K562 (cell line): Measurements from ENCODE around the gene IPO8. TPM values are rescaled to one million over a fixed set of nuclear protein-coding genes. Genes with fewer than 3 reads are reported as not detected.

Source experiments
- ATAC-seq: fragments of 200-7000 bp; cut with Tn5 transposase; 3 replicates; pipeline ENCODE4 v1.9.1; 2020; ENCODE audit warnings: moderate library complexity
- BruUV-seq: library from RNA; stranded (reverse); fragments of 400-500 nt; replicated peaks from 2 replicates; lab custom pipeline; 2021; lab: Mats Ljungman, UMichigan
- CTCF ChIA-PET: fragments of 300-600 bp; formaldehyde crosslinking; extraction: SDS; loops from one replicate; lab custom pipeline; 2021; ENCODE audit warnings: low intra/inter-chr PET ratio; lab: Yijun Ruan, JAX
- POLR2A ChIA-PET: fragments of 300-600, 350-650 bp; sonication (Branson Sonifier 250); formaldehyde crosslinking; extraction: SDS; loops from one replicate; lab custom pipeline; 2021; ENCODE audit warnings: antibody characterized with exemption, inconsistent platforms; lab: Yijun Ruan, JAX
- DNase-seq, 4 experiments: peaks; one replicate each; pipeline versions ENCODE4 v3.0.0 to v3.0.0-alpha.2; 2011 to 2018; ENCODE audit warnings: low spot score in 3 of 4, mixed read lengths in 3 of 4; ENCODE audit errors: extremely low read depth in 1 of 4
- FAIRE-seq: peaks from 2 replicates; lab custom pipeline; 2011; peaks lifted over from hg19 to GRCh38; lab: Jason Lieb, UNC
- H2AFZ ChIP-seq: 2 replicates; pipeline ENCODE4 v1.6.0; 2011; ENCODE audit warnings: low read depth, low read length, control low read depth, inconsistent platforms
- H3K27ac ChIP-seq: fragments of 200-600 bp; 3 replicates; pipeline ENCODE4 v1.8.0; 2011; ENCODE audit warnings: low read depth, mild to moderate bottlenecking, control low read depth, inconsistent platforms, low read length, moderate library complexity, mixed read lengths; ENCODE audit errors: extremely low read depth
- H3K27me3 ChIP-seq, 2 experiments: fragments of 300-600 bp in 1 of 2; 2 replicates in 1 of 2; 3 replicates in 1 of 2; pipeline versions ENCODE4 v1.6.0 to v1.8.0; 2011; ENCODE audit warnings: inconsistent platforms in 2 of 2, low read length in 2 of 2, mild to moderate bottlenecking in 1 of 2, mixed read lengths in 1 of 2, moderate library complexity in 1 of 2; ENCODE audit not compliant: control insufficient read depth in 2 of 2, insufficient read depth in 2 of 2
- H3K36me3 ChIP-seq: fragments of 300-600 bp; 3 replicates; pipeline ENCODE4 v1.8.0; 2011; ENCODE audit warnings: mild to moderate bottlenecking, low read length, inconsistent platforms; ENCODE audit not compliant: control insufficient read depth, insufficient read depth
- H3K4me1 ChIP-seq, 2 experiments: fragments of 200-600 bp in 1 of 2; replicated peaks in 1 of 2; 2 replicates in 1 of 2; 3 replicates in 1 of 2; pipeline versions ENCODE4 v1.5.1 to v1.8.0; 2011; ENCODE audit warnings: inconsistent platforms in 2 of 2, low read length in 2 of 2, mild to moderate bottlenecking in 1 of 2, mixed read lengths in 1 of 2, moderate library complexity in 1 of 2; ENCODE audit not compliant: control insufficient read depth in 2 of 2, insufficient read depth in 2 of 2
- H3K4me2 ChIP-seq: 2 replicates; pipeline ENCODE4 v1.6.1; 2011; ENCODE audit warnings: low read length, control low read depth, inconsistent platforms, mixed read lengths; ENCODE audit not compliant: insufficient read depth
- H3K4me3 ChIP-seq: fragments of 200-600 bp; sonication (generic), shearing (Covaris generic); 2 replicates; pipeline ENCODE4 v1.5.1; 2016; ENCODE audit warnings: control low read depth, inconsistent platforms
- H3K79me2 ChIP-seq: fragments of 200-600 bp; 3 replicates; pipeline ENCODE4 v1.8.0; 2011; ENCODE audit warnings: low read length, inconsistent platforms; ENCODE audit not compliant: control insufficient read depth, insufficient read depth
- H3K9ac ChIP-seq, 2 experiments: 2 replicates each; pipeline versions ENCODE4 v1.6.0 to v1.6.1; 2011; ENCODE audit warnings: low read depth in 2 of 2, low read length in 2 of 2, control low read depth in 1 of 2, inconsistent platforms in 1 of 2, mild to moderate bottlenecking in 1 of 2, mixed read lengths in 1 of 2; ENCODE audit not compliant: insufficient read depth in 1 of 2
- H3K9me1 ChIP-seq: one replicate; pipeline ENCODE4 v1.6.0; 2011; ENCODE audit warnings: inconsistent platforms, mild to moderate bottlenecking, low read length, moderate library complexity; ENCODE audit not compliant: control insufficient read depth, insufficient read depth
- H3K9me3 ChIP-seq: replicated peaks from 2 replicates; pipeline ENCODE4 v1.5.1; 2011; ENCODE audit warnings: low read depth, low read length, inconsistent platforms; ENCODE audit not compliant: control insufficient read depth, insufficient read depth
- H4K20me1 ChIP-seq: replicated peaks from 2 replicates; pipeline ENCODE4 v1.6.1; 2011; ENCODE audit warnings: low read length, inconsistent platforms, mixed read lengths; ENCODE audit not compliant: control insufficient read depth, insufficient read depth
- MBD2 ChIP-seq: sonication (generic); IDR thresholded peaks from 2 replicates; pipeline ENCODE4 v1.6.1; 2016; ENCODE audit warnings: low read depth, borderline replicate concordance
- OTX1 ChIP-seq: fragments of 450-650 bp; formaldehyde crosslinking; IDR thresholded peaks from 2 replicates; pipeline ENCODE4 v1.4.0; 2022; ENCODE audit warnings: mild to moderate bottlenecking
- PTBP1 ChIP-seq: fragments of 200-400 bp; formaldehyde crosslinking; IDR thresholded peaks from 2 replicates; pipeline ENCODE4 v1.6.1; 2017; ENCODE audit warnings: low read depth, low read length
- YY1 ChIP-seq, 3 experiments: IDR thresholded peaks; 2 replicates each; pipeline ENCODE4 v1.6.1; 2011; ENCODE audit warnings: low read length in 2 of 3, mild to moderate bottlenecking in 2 of 3, moderate library complexity in 2 of 3, borderline replicate concordance in 1 of 3, control low read depth in 1 of 3, low read depth in 1 of 3; ENCODE audit not compliant: insufficient read depth in 3 of 3, insufficient replicate concordance in 2 of 3, control insufficient read depth in 1 of 3, insufficient read length in 1 of 3; ENCODE audit errors: extremely low read depth in 1 of 3
- ZBTB17 ChIP-seq: fragments of 450-650 bp; formaldehyde crosslinking; IDR thresholded peaks from 2 replicates; pipeline ENCODE4 v1.4.0; 2020; ENCODE audit warnings: mild to moderate bottlenecking
- ZKSCAN1 ChIP-seq: fragments of 150-350 bp; IDR thresholded peaks from 2 replicates; pipeline ENCODE4 v1.6.1; 2016; ENCODE audit warnings: low read depth, low read length
- ZNF133 ChIP-seq: fragments of 250-450 bp; sonication (Bioruptor Pico); IDR thresholded peaks from 2 replicates; pipeline ENCODE4 v1.4.0; 2020; ENCODE audit warnings: mild to moderate bottlenecking
- ZNF253 ChIP-seq: fragments of 250-450 bp; sonication (Bioruptor Pico); conservative IDR thresholded peaks from 2 replicates; pipeline ENCODE4 v1.6.1; 2021; ENCODE audit warnings: mild to moderate bottlenecking
- WGBS: fragments of 100-300 bp; shearing (Covaris generic); methylation state at CpG from one replicate; pipeline ENCODE4 v1.1.6; 2016; ENCODE audit warnings: low coverage, mixed read lengths; ENCODE audit not compliant: insufficient coverage; ENCODE audit errors: missing lambda C conversion rate; 5-methylcytosine and 5-hydroxymethylcytosine counted together
- in situ Hi-C: fragments of 300-500 bp; cut with MboI; formaldehyde crosslinking; loops from 4 replicates; pipeline ENCODE4 v1.15.0; 2018; ENCODE audit warnings: inconsistent platforms, mixed read lengths
- intact Hi-C: fragments of 100-400 bp; cut with micrococcal nuclease; formaldehyde crosslinking; loops from 2 replicates; pipeline ENCODE4 v1.14.2; 2022
- polyA plus RNA-seq, 8 experiments: library from polyadenylated mRNA; depleted of rRNA in 4 of 8; stranded (reverse) in 5 of 8; unstranded in 3 of 8; fragments of >200 nt; fragmentation: Nextera tagmentation in 2 of 8; fragmentation: Illumina TruSeq in 1 of 8; extraction: Ambion mirVana in 2 of 8; extraction: Trizol in 1 of 8; gene quantifications; 2 replicates each; pipeline versions ENCODE4 v1.2.1 to v1.2.3, GENCODE V29; 2011 to 2014; ENCODE audit warnings: inconsistent platforms in 1 of 8, missing spikeins in 1 of 8
- total RNA-seq, 7 experiments: library from RNA; depleted of rRNA in 6 of 7; stranded (reverse); fragments of >200 nt in 6 of 7; fragmentation: Illumina TruSeq in 2 of 7; extraction: Trizol in 2 of 7; gene quantifications; 2 replicates each; pipeline versions ENCODE4 v1.2.1 to v1.2.3, GENCODE V29; 2011 to 2021; ENCODE audit warnings: low replicate concordance in 1 of 7
- TF ChIP-seq, protein P1 (sequence below): fragments of 450-650 bp; IDR thresholded peaks from 2 replicates; pipeline ENCODE4 v1.6.1; 2016; ENCODE audit warnings: antibody characterized with exemption
- TF ChIP-seq, protein P2 (sequence below), 2 experiments: fragments of 450-650 bp in 1 of 2; sonication (generic) in 1 of 2; formaldehyde crosslinking in 1 of 2; IDR thresholded peaks in 1 of 2; conservative IDR thresholded peaks in 1 of 2; 2 replicates each; pipeline versions ENCODE4 v1.6.1 to v1.8.1; 2016 to 2023; ENCODE audit warnings: mild to moderate bottlenecking in 2 of 2, moderate library complexity in 2 of 2, inconsistent platforms in 1 of 2, missing genetic modification reagents in 1 of 2

Gene IPO8
- total and polyA plus RNA-seq, 9 of the 15 experiments (the other 6 are each of a cell fraction or from before 2014, with no cell fraction given): 6.5 to 39.6 (median 24.7) TPM

DNA sequence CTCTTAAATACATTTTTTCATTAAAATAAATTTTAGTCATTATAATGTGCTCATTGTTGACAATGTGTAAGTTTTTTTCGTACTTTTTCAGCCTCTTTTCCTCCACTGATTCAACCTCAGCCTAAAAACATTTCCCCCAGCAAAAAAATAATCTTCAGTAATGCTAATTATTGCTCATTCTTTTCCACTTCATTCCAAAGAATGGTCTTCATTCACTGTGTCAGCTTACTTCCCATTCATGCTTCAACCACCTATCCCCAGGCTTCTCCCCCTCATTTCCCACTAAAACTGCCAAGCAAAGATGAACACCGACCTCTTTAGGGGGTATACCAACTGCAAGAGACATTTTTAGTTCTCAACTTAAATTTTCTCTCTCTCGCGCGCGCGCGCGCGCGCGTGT is 2.7 kb upstream of the IPO8 start:
- no peaks in the 10 kb centered on the region for H3K9me3 ChIP-seq
- BruUV-seq: no TSS peak
- no peaks in the 10 kb centered on the region for H3K27me3 ChIP-seq
- no peaks in the 10 kb centered on the region for H4K20me1 ChIP-seq
- H3K27ac ChIP-seq: no peak overlapping the region
- DNase-seq (no peak), FAIRE-seq (no peak), ATAC-seq (no peak)
- no peak overlapping the region for H3K4me2 ChIP-seq
- H3K9ac ChIP-seq: no peak overlapping the region
- ChIA-PET CTCF (no interaction called here), POLR2A (no interaction called here)
- intact Hi-C loops (loop anchor here (10.0 kb wide), 1 partner anchor 106 kb away; no protein-coding TSS in a partner anchor), in situ Hi-C loops (no loop called here)
- no peaks in the 10 kb centered on the region for H3K36me3 ChIP-seq
- peaks cover 8 to 13% of the 10 kb centered on the region in 2 experiments; a peak in 4 of 5 replicates for H3K4me1 ChIP-seq
- H2AFZ ChIP-seq: no peak overlapping the region
- no peaks in the 10 kb centered on the region for H3K9me1 ChIP-seq
- TF ChIP-seq OTX1 (CRISPR knock-in tag) (no peak), PTBP1 (no peak), ZBTB17 (CRISPR knock-in tag) (no peak), ZKSCAN1 (no peak), YY1 (IDR thresholded peaks at IDR 0.05; ENCODE audit: borderline replicate concordance in 1 of 3, control insufficient read depth in 1 of 3, extremely low read depth in 1 of 3, insufficient read depth in 3 of 3, insufficient read length in 1 of 3, insufficient replicate concordance in 2 of 3, low read depth in 1 of 3, low read length in 2 of 3) (no peak), MBD2 (no peak), ZNF253 (no peak), ZNF133 (CRISPR knock-in tag) (no peak)
- TF ChIP-seq, protein P1, sequence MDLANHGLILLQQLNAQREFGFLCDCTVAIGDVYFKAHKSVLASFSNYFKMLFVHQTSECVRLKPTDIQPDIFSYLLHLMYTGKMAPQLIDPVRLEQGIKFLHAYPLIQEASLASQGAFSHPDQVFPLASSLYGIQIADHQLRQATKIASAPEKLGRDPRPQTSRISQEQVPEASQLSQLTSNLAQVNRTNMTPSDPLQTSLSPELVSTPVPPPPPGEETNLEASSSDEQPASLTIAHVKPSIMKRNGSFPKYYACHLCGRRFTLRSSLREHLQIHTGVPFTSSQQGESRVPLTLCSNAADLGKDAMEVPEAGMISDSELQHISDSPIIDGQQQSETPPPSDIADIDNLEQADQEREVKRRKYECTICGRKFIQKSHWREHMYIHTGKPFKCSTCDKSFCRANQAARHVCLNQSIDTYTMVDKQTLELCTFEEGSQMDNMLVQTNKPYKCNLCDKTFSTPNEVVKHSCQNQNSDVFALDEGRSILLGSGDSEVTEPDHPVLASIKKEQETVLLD: no peak
- TF ChIP-seq, protein P2, sequence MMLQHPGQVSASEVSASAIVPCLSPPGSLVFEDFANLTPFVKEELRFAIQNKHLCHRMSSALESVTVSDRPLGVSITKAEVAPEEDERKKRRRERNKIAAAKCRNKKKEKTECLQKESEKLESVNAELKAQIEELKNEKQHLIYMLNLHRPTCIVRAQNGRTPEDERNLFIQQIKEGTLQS (IDR thresholded peaks at IDR 0.05): no peak
- TF ChIP-seq, protein P2 (CRISPR knock-in tag; conservative IDR thresholded peaks at IDR 0.05): no peak
- H3K79me2 ChIP-seq: peaks cover 23% of the 10 kb centered on the region
- no peak overlapping the region for H3K4me3 ChIP-seq
- WGBS: 14% methylated on average over 1 of the region's 12 CpGs
